IMR-90 (cell line): ENCODE results near the gene TEPSIN. TPM values are rescaled to one million over a fixed set of nuclear protein-coding genes. Genes with fewer than 3 reads are reported as not detected.

Source experiments
- ATAC-seq: fragments of 200-7000 bp; cut with Tn5 transposase; 2 replicates; pipeline ENCODE4 v1.9.1; 2020; ENCODE audit warnings: low read depth, mild to moderate bottlenecking, moderate library complexity
- BruUV-seq: library from RNA; stranded (reverse); fragments of 400-500 nt; replicated peaks from 2 replicates; lab custom pipeline; 2021; lab: Mats Ljungman, UMichigan
- CTCF ChIA-PET: fragments of 300-600 bp; formaldehyde crosslinking; extraction: SDS; loops from one replicate; lab custom pipeline; 2021; ENCODE audit warnings: antibody characterized with exemption; lab: Yijun Ruan, JAX
- POLR2A ChIA-PET: fragments of 300-600 bp; sonication (Branson Sonifier 250); formaldehyde crosslinking; loops from one replicate; lab custom pipeline; 2022; ENCODE audit warnings: antibody characterized with exemption; ENCODE audit not compliant: unreplicated experiment; lab: Charles Lee
- DNase-seq: peaks from one replicate; pipeline ENCODE4 v3.0.0; 2013
- H2AFZ ChIP-seq: replicated peaks from 2 replicates; pipeline ENCODE3; 2013; ENCODE audit warnings: low read length, mild to moderate bottlenecking; ENCODE audit not compliant: poor library complexity
- H2AK5ac ChIP-seq: 2 replicates; pipeline ENCODE4 v1.6.1; 2013; ENCODE audit warnings: low read depth, low read length, inconsistent platforms
- H2AK9ac ChIP-seq: replicated peaks from 2 replicates; pipeline ENCODE3; 2013; ENCODE audit warnings: mild to moderate bottlenecking, low read depth, low read length, moderate library complexity; ENCODE audit not compliant: poor library complexity
- H2BK120ac ChIP-seq: 2 replicates; pipeline ENCODE4 v1.6.1; 2013; ENCODE audit warnings: low read depth, low read length, inconsistent platforms
- H2BK15ac ChIP-seq: 3 replicates; pipeline ENCODE4 v1.6.1; 2013; ENCODE audit warnings: low read depth, low read length, inconsistent platforms
- H2BK20ac ChIP-seq: 2 replicates; pipeline ENCODE4 v1.6.1; 2013; ENCODE audit warnings: low read depth, mild to moderate bottlenecking, inconsistent platforms, low read length, moderate library complexity
- H2BK5ac ChIP-seq: 2 replicates; pipeline ENCODE4 v1.6.1; 2013; ENCODE audit warnings: mild to moderate bottlenecking, low read depth, low read length, inconsistent platforms; ENCODE audit not compliant: poor library complexity, severe bottlenecking
- H3K14ac ChIP-seq: replicated peaks from 2 replicates; pipeline ENCODE4 v1.6.1; 2013; ENCODE audit warnings: low read depth, low read length, inconsistent platforms
- H3K18ac ChIP-seq: 2 replicates; pipeline ENCODE4 v1.6.1; 2013; ENCODE audit warnings: low read depth, low read length, control low read depth
- H3K23ac ChIP-seq: 2 replicates; pipeline ENCODE4 v1.6.1; 2013; ENCODE audit warnings: low read depth, low read length, inconsistent platforms
- H3K27ac ChIP-seq: 2 replicates; pipeline ENCODE4 v1.5.1; 2013; ENCODE audit warnings: mild to moderate bottlenecking, control low read depth, low read length; ENCODE audit not compliant: insufficient read depth
- H3K27me3 ChIP-seq: 2 replicates; pipeline ENCODE4 v1.6.1; 2013; ENCODE audit warnings: low read length; ENCODE audit not compliant: control insufficient read depth, insufficient read depth
- H3K36me3 ChIP-seq: 2 replicates; pipeline ENCODE4 v1.6.1; 2013; ENCODE audit warnings: low read length, mixed read lengths; ENCODE audit not compliant: control insufficient read depth, insufficient read depth
- H3K4ac ChIP-seq: 2 replicates; pipeline ENCODE4 v1.6.1; 2013; ENCODE audit warnings: low read depth, low read length, inconsistent platforms
- H3K4me1 ChIP-seq: 2 replicates; pipeline ENCODE4 v1.6.1; 2013; ENCODE audit warnings: low read length, mixed read lengths; ENCODE audit not compliant: control insufficient read depth, insufficient read depth
- H3K4me2 ChIP-seq: 2 replicates; pipeline ENCODE4 v1.6.1; 2013; ENCODE audit warnings: low read depth, mild to moderate bottlenecking, control low read depth, low read length, moderate library complexity
- H3K4me3 ChIP-seq: 2 replicates; pipeline ENCODE4 v1.5.1; 2013; ENCODE audit warnings: low read depth, mild to moderate bottlenecking, control low read depth, low read length, moderate library complexity; ENCODE audit not compliant: insufficient read depth
- H3K56ac ChIP-seq: 2 replicates; pipeline ENCODE4 v1.6.1; 2013; ENCODE audit warnings: low read length, inconsistent platforms; ENCODE audit not compliant: insufficient read depth; ENCODE audit errors: extremely low read depth
- H3K79me1 ChIP-seq, 2 experiments: 2 replicates each; pipeline ENCODE4 v1.6.1; 2013; ENCODE audit warnings: low read length in 2 of 2, inconsistent platforms in 1 of 2, low read depth in 1 of 2
- H3K9ac ChIP-seq: 2 replicates; pipeline ENCODE4 v1.6.1; 2013; ENCODE audit warnings: low read depth, low read length, control low read depth
- H3K9me1 ChIP-seq: 2 replicates; pipeline ENCODE4 v1.6.1; 2013; ENCODE audit warnings: low read length, inconsistent platforms; ENCODE audit not compliant: insufficient read depth
- H3K9me3 ChIP-seq: 2 replicates; pipeline ENCODE4 v1.6.1; 2013; ENCODE audit warnings: low read length; ENCODE audit not compliant: control insufficient read depth, insufficient read depth
- H4K20me1 ChIP-seq: 2 replicates; pipeline ENCODE4 v1.6.1; 2013; ENCODE audit warnings: low read length, inconsistent platforms; ENCODE audit not compliant: insufficient read depth
- H4K5ac ChIP-seq: 2 replicates; pipeline ENCODE4 v1.6.1; 2013; ENCODE audit warnings: mild to moderate bottlenecking, low read depth, low read length, control low read depth
- H4K8ac ChIP-seq, 2 experiments: 2 replicates each; pipeline ENCODE4 v1.6.1; 2013; ENCODE audit warnings: low read depth in 2 of 2, low read length in 2 of 2, control low read depth in 1 of 2, inconsistent platforms in 1 of 2
- H4K91ac ChIP-seq: 2 replicates; pipeline ENCODE4 v1.6.1; 2013; ENCODE audit warnings: low read depth, low read length, inconsistent platforms; ENCODE audit not compliant: insufficient read depth
- MXI1 ChIP-seq: IDR thresholded peaks from 2 replicates; pipeline ENCODE4 v1.6.1; 2012; ENCODE audit warnings: low read depth, mild to moderate bottlenecking, low read length, moderate library complexity, borderline replicate concordance
- RAD21 ChIP-seq: IDR thresholded peaks from 2 replicates; pipeline ENCODE4 v1.6.1; 2012; ENCODE audit warnings: low read length, improper control_type of control experiment
- WGBS, 2 experiments: methylation state at CpG; one replicate each; pipeline versions ENCODE4 v1.1.5 to v1.1.7; 2013; ENCODE audit warnings: missing lambda C conversion rate in 2 of 2; ENCODE audit not compliant: insufficient read length in 1 of 2; ENCODE audit errors: extremely low coverage in 2 of 2; 5-methylcytosine and 5-hydroxymethylcytosine counted together
- dilution Hi-C: fragments of 300-500 bp; cut with HindIII; formaldehyde crosslinking; loops from one replicate; pipeline ENCODE4 v1.14.3; 2018; ENCODE audit warnings: low sequenced_read_pairs; ENCODE audit not compliant: unreplicated experiment
- in situ Hi-C: fragments of 300-500 bp; cut with MboI; formaldehyde crosslinking; loops from 3 replicates; pipeline ENCODE4 v1.14.3; 2019; ENCODE audit warnings: low sequenced_read_pairs, inconsistent platforms, mixed read lengths
- intact Hi-C: fragments of 100-400 bp; cut with micrococcal nuclease; formaldehyde crosslinking; loops from 2 replicates; pipeline ENCODE4 v1.10.0; 2022
- polyA plus RNA-seq, 3 experiments: library from polyadenylated mRNA; depleted of rRNA; stranded (reverse); fragments of >200 nt; gene quantifications; 2 replicates each; pipeline ENCODE4 v1.2.3, GENCODE V29; 2012; ENCODE audit warnings: low replicate concordance in 1 of 3
- total RNA-seq: library from RNA; depleted of rRNA; stranded (reverse); fragments of >200 nt; gene quantifications from 2 replicates; pipeline ENCODE4 v1.2.3, GENCODE V29; 2012
- TF ChIP-seq, protein P1 (sequence below): fragments of 150-350 bp; IDR thresholded peaks from 2 replicates; pipeline ENCODE4 v1.6.1; 2017; ENCODE audit warnings: mild to moderate bottlenecking, antibody characterized with exemption, low read length, low read depth
- TF ChIP-seq, protein P2 (sequence below): fragments of 150-350 bp; IDR thresholded peaks from 2 replicates; pipeline ENCODE4 v1.6.1; 2016; ENCODE audit warnings: low read depth, mild to moderate bottlenecking, low read length, moderate library complexity, borderline replicate concordance

The TEPSIN gene
- total and polyA plus RNA-seq, 2 of the 4 experiments (the other 2 are of a cell fraction), result 3.2 to 28.1 TPM

DNA sequence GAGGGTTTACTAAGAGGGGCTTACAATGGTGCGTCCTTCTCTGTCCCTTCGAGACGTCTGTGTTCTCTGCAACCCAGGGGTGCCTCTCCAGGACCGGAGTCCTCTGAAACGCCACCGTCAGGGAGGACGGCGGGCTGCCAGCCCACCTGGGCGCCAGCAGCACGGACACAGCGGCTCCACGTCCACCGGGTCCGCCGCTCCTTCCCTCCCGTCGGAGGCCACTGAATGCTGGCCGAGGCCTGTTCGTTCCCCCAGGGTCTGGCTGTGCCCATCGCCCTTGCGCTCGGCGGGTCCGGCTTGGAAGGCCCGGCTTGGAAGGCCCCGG, 403 bp downstream of the TEPSIN start:
- peak overlapping the region; percentile 90 for H2AK5ac ChIP-seq
- H3K4me3 ChIP-seq, result peak overlapping the region; percentile 91
- no peak overlapping the region for H4K5ac ChIP-seq
- intact Hi-C loops (no loop called here), in situ Hi-C loops (no loop called here), dilution Hi-C loops (no loop called here)
- WGBS, 2 experiments, result 0% methylated on average over 18 of the region's 26 CpGs; no CpG with 5 or more reads in 1 of the 2 experiments
- H2BK15ac ChIP-seq, result no peak overlapping the region
- H3K36me3 ChIP-seq, result peaks cover 1% of the 10 kb centered on the region; the same call in 1 of the 2 replicates
- peak overlapping the region; percentile 71; the same call in 1 of the 2 replicates for H3K23ac ChIP-seq
- H3K18ac ChIP-seq, result no peak overlapping the region
- H3K27me3 ChIP-seq, result no peaks in the 10 kb centered on the region
- H3K56ac ChIP-seq, result peak overlapping the region; percentile 52
- H3K27ac ChIP-seq, result peak overlapping the region; percentile 48; the same call in 1 of the 2 replicates
- peaks cover 8% of the 10 kb centered on the region; the same call in 1 of the 2 replicates for H3K9me1 ChIP-seq
- H3K14ac ChIP-seq, result peak overlapping the region; percentile 89
- CTCF ChIA-PET, result no interaction called here
- H2AFZ ChIP-seq, result peak overlapping the region; percentile 98
- peak overlapping the region; percentile 99 for H2AK9ac ChIP-seq
- TF ChIP-seq, protein P1, sequence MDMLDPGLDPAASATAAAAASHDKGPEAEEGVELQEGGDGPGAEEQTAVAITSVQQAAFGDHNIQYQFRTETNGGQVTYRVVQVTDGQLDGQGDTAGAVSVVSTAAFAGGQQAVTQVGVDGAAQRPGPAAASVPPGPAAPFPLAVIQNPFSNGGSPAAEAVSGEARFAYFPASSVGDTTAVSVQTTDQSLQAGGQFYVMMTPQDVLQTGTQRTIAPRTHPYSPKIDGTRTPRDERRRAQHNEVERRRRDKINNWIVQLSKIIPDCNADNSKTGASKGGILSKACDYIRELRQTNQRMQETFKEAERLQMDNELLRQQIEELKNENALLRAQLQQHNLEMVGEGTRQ, result no peak
- no peak for TF ChIP-seq MXI1
- TF ChIP-seq, protein P2, sequence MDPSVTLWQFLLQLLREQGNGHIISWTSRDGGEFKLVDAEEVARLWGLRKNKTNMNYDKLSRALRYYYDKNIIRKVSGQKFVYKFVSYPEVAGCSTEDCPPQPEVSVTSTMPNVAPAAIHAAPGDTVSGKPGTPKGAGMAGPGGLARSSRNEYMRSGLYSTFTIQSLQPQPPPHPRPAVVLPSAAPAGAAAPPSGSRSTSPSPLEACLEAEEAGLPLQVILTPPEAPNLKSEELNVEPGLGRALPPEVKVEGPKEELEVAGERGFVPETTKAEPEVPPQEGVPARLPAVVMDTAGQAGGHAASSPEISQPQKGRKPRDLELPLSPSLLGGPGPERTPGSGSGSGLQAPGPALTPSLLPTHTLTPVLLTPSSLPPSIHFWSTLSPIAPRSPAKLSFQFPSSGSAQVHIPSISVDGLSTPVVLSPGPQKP, result no peak
- TF ChIP-seq RAD21, result no peak
- H3K9me3 ChIP-seq, result no peaks in the 10 kb centered on the region
- DNase-seq (no peak), ATAC-seq (no peak; the same call in 1 of the 2 replicates)
- H3K79me1 ChIP-seq, result peaks cover 34 to 86% of the 10 kb centered on the region in 2 experiments
- peak overlapping the region in 1 of 2 experiments; percentile 37; a peak in 2 of 4 replicates for H4K8ac ChIP-seq
- H3K9ac ChIP-seq, result peak overlapping the region; percentile 85
- peak overlapping the region; percentile 47 for H2BK5ac ChIP-seq
- TSS peak; percentile 34 for BruUV-seq
- no peak overlapping the region for H2BK20ac ChIP-seq
- peaks cover 12% of the 10 kb centered on the region for H3K4me1 ChIP-seq
- H2BK120ac ChIP-seq, result no peak overlapping the region
- peaks cover 48% of the 10 kb centered on the region for H4K20me1 ChIP-seq
- peak overlapping the region; percentile 54; the same call in 1 of the 2 replicates for H3K4ac ChIP-seq
- POLR2A ChIA-PET, result interaction anchor here (0.5 kb wide), 1 partner anchor 282 kb away, joined by 4 read pairs; no protein-coding TSS in a partner anchor
- H3K4me2 ChIP-seq, result peak overlapping the region; percentile 98
- H4K91ac ChIP-seq, result no peak overlapping the region; the same call in 1 of the 2 replicates
